GM12891 (cell line): ENCODE measurements around the gene SAV1.

Source experiments
- PAX5 ChIP-seq: IDR thresholded peaks from 2 replicates; pipeline ENCODE4 v1.6.1; 2011; ENCODE audit warnings: low read length, moderate library complexity, mild to moderate bottlenecking; ENCODE audit not compliant: insufficient read depth, severe bottlenecking
- POLR2A ChIP-seq: IDR thresholded peaks from 2 replicates; pipeline ENCODE4 v1.6.1; 2011; ENCODE audit warnings: low read depth, low read length, control low read depth
- POLR2AphosphoS5 ChIP-seq: IDR thresholded peaks from 2 replicates; pipeline ENCODE4 v1.6.1; 2011; ENCODE audit warnings: low read depth, low read length, control low read depth
- POU2F2 ChIP-seq: IDR thresholded peaks from 2 replicates; pipeline ENCODE4 v1.6.1; 2011; ENCODE audit warnings: low read depth, mild to moderate bottlenecking, control low read depth, low read length, moderate library complexity
- SPI1 ChIP-seq: IDR thresholded peaks from 2 replicates; pipeline ENCODE4 v1.6.1; 2011; ENCODE audit warnings: low read depth, low read length, control low read depth
- TAF1 ChIP-seq: IDR thresholded peaks from 2 replicates; pipeline ENCODE4 v1.6.1; 2011; ENCODE audit warnings: low read depth, low read length, control low read depth

DNA sequence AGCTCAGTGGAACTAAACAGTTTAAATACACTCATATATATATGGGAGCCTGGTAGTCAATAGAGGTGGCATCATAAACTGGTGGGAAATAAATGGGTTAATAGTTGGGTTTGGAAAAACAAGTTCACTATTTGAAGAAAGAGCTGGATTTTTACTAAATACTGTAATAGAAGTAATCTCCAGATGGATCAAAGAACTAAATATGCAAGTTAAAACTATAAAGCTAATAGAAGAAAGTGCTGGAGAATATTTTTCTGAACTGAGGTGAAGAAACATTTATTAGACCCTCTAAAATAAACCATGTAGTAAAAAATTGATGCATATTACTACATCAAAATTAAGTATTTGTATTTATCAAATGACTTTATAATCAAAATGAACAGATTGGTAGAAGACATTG is 69.3 kb downstream of the SAV1 start:
- TF ChIP-seq POLR2A (no peak), POLR2AphosphoS5 (no peak), SPI1 (no peak), TAF1 (no peak), PAX5 (no peak), POU2F2 (no peak)
